Measurements from ENCODE around the gene SLC25A51.

SLC25A51 gene

DNA sequence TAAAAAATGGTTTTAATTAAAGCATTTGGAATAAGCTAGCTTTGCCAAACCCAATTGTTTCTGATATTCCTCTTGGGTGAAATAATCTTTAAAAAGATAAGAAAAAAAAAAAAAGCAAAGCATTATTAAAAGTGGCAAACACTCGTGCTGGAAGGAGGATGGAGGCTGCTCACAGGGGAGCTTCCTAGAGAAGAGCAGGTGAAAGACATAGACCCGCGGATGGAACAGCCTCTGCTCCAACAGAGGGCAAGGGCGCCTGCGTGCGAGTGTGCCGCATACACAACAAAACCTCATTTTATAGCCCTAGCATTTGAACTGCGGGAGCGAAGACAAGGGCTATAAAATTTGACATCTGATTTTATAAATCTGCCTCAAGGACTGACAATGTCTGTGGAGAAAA lies 33.4 kb upstream of the SLC25A51 start:
- Histone ChIP-seq H3K9me3 (ENCODE audit: insufficient read depth, low read length) (no peaks in the 10 kb centered on the region), H3K36me3 (ENCODE audit: low read length) (no peaks in the 10 kb centered on the region), H3K27ac (ENCODE audit: low read depth, low read length) (no peak overlapping the region), H3K4me3 (ENCODE audit: insufficient read depth, low read length, poor library complexity, severe bottlenecking) (no peak overlapping the region), H3K9me2 (replicated peaks; ENCODE audit: insufficient read depth, low read length) (no peaks in the 10 kb centered on the region), H3F3A (ENCODE audit: insufficient read depth) (no peaks in the 10 kb centered on the region), H3K79me2 (ENCODE audit: insufficient read depth, low read length) (no peaks in the 10 kb centered on the region), H4K20me1 (ENCODE audit: low read depth, low read length) (no peaks in the 10 kb centered on the region), H3K27me3 (ENCODE audit: low read length) (no peaks in the 10 kb centered on the region), H2AFZ (ENCODE audit: low read depth, low read length, severe bottlenecking) (no peak overlapping the region), H3K9ac (ENCODE audit: low read length) (no peak overlapping the region), H3K4me2 (ENCODE audit: low read depth, low read length, poor library complexity, severe bottlenecking) (no peak overlapping the region)
- TF ChIP-seq, protein P1, sequence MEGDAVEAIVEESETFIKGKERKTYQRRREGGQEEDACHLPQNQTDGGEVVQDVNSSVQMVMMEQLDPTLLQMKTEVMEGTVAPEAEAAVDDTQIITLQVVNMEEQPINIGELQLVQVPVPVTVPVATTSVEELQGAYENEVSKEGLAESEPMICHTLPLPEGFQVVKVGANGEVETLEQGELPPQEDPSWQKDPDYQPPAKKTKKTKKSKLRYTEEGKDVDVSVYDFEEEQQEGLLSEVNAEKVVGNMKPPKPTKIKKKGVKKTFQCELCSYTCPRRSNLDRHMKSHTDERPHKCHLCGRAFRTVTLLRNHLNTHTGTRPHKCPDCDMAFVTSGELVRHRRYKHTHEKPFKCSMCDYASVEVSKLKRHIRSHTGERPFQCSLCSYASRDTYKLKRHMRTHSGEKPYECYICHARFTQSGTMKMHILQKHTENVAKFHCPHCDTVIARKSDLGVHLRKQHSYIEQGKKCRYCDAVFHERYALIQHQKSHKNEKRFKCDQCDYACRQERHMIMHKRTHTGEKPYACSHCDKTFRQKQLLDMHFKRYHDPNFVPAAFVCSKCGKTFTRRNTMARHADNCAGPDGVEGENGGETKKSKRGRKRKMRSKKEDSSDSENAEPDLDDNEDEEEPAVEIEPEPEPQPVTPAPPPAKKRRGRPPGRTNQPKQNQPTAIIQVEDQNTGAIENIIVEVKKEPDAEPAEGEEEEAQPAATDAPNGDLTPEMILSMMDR (IDR thresholded peaks at IDR 0.05; ENCODE audit: insufficient read depth, low read length, poor library complexity, severe bottlenecking) = no peak
- no peak for TF ChIP-seq EZH2phosphoT487 (conservative IDR thresholded peaks at IDR 0.05; ENCODE audit: low read length)

DNA sequence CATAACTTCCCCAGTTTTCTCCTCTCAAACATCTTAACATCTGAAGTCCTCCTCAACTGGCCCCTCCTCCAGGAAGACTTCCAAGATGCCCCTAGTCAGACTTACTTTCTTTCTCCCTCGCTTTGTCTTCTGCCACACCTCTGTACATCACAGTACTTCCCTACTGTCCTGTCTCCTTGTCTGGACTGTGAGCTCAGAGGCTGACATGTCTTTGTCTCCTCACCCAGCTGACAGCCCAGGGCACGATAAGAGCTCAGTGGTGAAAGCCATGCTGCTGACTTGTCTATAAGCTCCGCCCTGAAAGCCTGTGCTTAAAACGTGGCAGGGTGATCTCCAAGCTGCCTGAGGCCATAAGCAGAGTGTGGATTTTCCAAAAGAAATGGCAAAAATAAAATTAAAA lies 33.0 kb upstream of the SLC25A51 start:
- Histone ChIP-seq H3K4me3 (ENCODE audit: insufficient read depth, low read length, poor library complexity, severe bottlenecking) (no peak overlapping the region), H3F3A (ENCODE audit: insufficient read depth) (no peaks in the 10 kb centered on the region), H3K4me2 (ENCODE audit: low read depth, low read length, poor library complexity, severe bottlenecking) (no peak overlapping the region), H3K9ac (ENCODE audit: low read length) (no peak overlapping the region), H3K27ac (ENCODE audit: low read depth, low read length) (no peak overlapping the region), H4K20me1 (ENCODE audit: low read depth, low read length) (no peaks in the 10 kb centered on the region), H3K36me3 (ENCODE audit: low read length) (no peaks in the 10 kb centered on the region), H3K9me3 (ENCODE audit: insufficient read depth, low read length) (no peaks in the 10 kb centered on the region), H3K9me2 (replicated peaks; ENCODE audit: insufficient read depth, low read length) (no peaks in the 10 kb centered on the region), H2AFZ (ENCODE audit: low read depth, low read length, severe bottlenecking) (no peak overlapping the region), H3K79me2 (ENCODE audit: insufficient read depth, low read length) (no peaks in the 10 kb centered on the region), H3K27me3 (ENCODE audit: low read length) (no peaks in the 10 kb centered on the region)
- TF ChIP-seq EZH2phosphoT487 (conservative IDR thresholded peaks at IDR 0.05; ENCODE audit: low read length) = no peak
- TF ChIP-seq, protein P1 (IDR thresholded peaks at IDR 0.05; ENCODE audit: insufficient read depth, low read length, poor library complexity, severe bottlenecking) = no peak

DNA sequence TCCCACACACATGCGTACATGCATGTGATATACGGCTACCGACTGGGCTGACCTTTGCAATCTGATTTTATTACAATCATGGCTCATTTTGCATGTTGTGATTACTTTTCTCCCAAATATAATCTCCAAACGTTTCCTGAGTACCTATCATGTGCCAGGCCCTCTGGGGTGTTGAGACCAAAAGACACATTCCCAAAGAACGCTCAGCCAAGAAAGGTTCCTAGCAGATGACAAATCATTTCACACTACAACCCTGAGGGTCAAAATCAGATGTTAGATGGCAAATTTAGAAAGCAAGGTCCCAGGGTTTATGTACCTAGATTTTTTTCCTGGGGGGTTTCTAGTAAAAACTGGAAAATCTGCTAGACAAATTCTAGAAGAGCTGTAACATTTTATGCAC lies 32.4 kb upstream of the SLC25A51 start:
- H3K9me2 ChIP-seq (replicated peaks; ENCODE audit: insufficient read depth, low read length) = no peaks in the 10 kb centered on the region
- H3K79me2 ChIP-seq (ENCODE audit: insufficient read depth, low read length) = no peaks in the 10 kb centered on the region
- H3K36me3 ChIP-seq (ENCODE audit: low read length) = no peaks in the 10 kb centered on the region
- no peaks in the 10 kb centered on the region for H3K9me3 ChIP-seq (ENCODE audit: insufficient read depth, low read length)
- H4K20me1 ChIP-seq (ENCODE audit: low read depth, low read length) = no peaks in the 10 kb centered on the region
- H3K9ac ChIP-seq (ENCODE audit: low read length) = no peak overlapping the region
- H3K27ac ChIP-seq (ENCODE audit: low read depth, low read length) = no peak overlapping the region
- no peak overlapping the region for H3K4me2 ChIP-seq (ENCODE audit: low read depth, low read length, poor library complexity, severe bottlenecking)
- no peak overlapping the region for H3K4me3 ChIP-seq (ENCODE audit: insufficient read depth, low read length, poor library complexity, severe bottlenecking)
- no peaks in the 10 kb centered on the region for H3F3A ChIP-seq (ENCODE audit: insufficient read depth)
- H2AFZ ChIP-seq (ENCODE audit: low read depth, low read length, severe bottlenecking) = no peak overlapping the region
- TF ChIP-seq, protein P1 (IDR thresholded peaks at IDR 0.05; ENCODE audit: insufficient read depth, low read length, poor library complexity, severe bottlenecking) = no peak
- TF ChIP-seq EZH2phosphoT487 (conservative IDR thresholded peaks at IDR 0.05; ENCODE audit: low read length) = no peak
- no peaks in the 10 kb centered on the region for H3K27me3 ChIP-seq (ENCODE audit: low read length)

All from SU-DHL-6 (cell line).